ENCODE results near the gene PDGFA.

PDGFA gene

GRCh38 chr7:515628-516027 lies 4.0 kb downstream of the PDGFA start:
- no peak for DNase-seq

GRCh38 chr7:514651-515598 lies 4.7 kb downstream of the PDGFA start:
- no peak for DNase-seq

GRCh38 chr7:514242-514641 lies 5.4 kb downstream of the PDGFA start:
- no peak for DNase-seq

- DNase-seq, result no peak
Observed at GRCh38 chr7:513521-514166, 6.0 kb downstream of the PDGFA start.

- no peak for DNase-seq
Observed at GRCh38 chr7:512541-513311, 6.9 kb downstream of the PDGFA start.

GRCh38 chr7:512146-512510 lies 7.5 kb downstream of the PDGFA start:
- DNase-seq, result no peak

- no peak for DNase-seq
Observed at GRCh38 chr7:511476-512145, 8.0 kb downstream of the PDGFA start.

GRCh38 chr7:510782-511281 lies 8.8 kb downstream of the PDGFA start:
- DNase-seq, result no peak

- no peak for DNase-seq
Observed at GRCh38 chr7:510131-510481, 9.5 kb downstream of the PDGFA start.

- no peak for DNase-seq
Observed at GRCh38 chr7:509426-510130, 10.1 kb downstream of the PDGFA start.

- DNase-seq, result no peak
Observed at GRCh38 chr7:508461-509170, 11.0 kb downstream of the PDGFA start.

- DNase-seq, result no peak
Observed at GRCh38 chr7:507623-508300, 11.9 kb downstream of the PDGFA start.

GRCh38 chr7:506921-507622 lies 12.6 kb downstream of the PDGFA start:
- DNase-seq, result no peak

- DNase-seq, result no peak
Observed at GRCh38 chr7:506391-506831, 13.2 kb downstream of the PDGFA start.

- no peak for DNase-seq
Observed at GRCh38 chr7:505171-505570, 14.5 kb downstream of the PDGFA start.

GRCh38 chr7:504221-505111 lies 15.2 kb downstream of the PDGFA start:
- no peak for DNase-seq

- DNase-seq, result no peak
Observed at GRCh38 chr7:503575-504111, 16.0 kb downstream of the PDGFA start.

GRCh38 chr7:502296-502695 lies 17.4 kb downstream of the PDGFA start:
- no peak for DNase-seq

- no peak for DNase-seq
Observed at GRCh38 chr7:501526-501925, 18.1 kb downstream of the PDGFA start.

Data from NCI-H1436 treated with DMSO at 0.1 percent for 48 hours (cell line).